Measurements from ENCODE around the gene GNL1. TPM values are rescaled to one million over a fixed set of nuclear protein-coding genes. Genes with fewer than 3 reads are reported as not detected.

Gene GNL1
- total RNA-seq, 1 donor, result 41.1 TPM

DNA sequence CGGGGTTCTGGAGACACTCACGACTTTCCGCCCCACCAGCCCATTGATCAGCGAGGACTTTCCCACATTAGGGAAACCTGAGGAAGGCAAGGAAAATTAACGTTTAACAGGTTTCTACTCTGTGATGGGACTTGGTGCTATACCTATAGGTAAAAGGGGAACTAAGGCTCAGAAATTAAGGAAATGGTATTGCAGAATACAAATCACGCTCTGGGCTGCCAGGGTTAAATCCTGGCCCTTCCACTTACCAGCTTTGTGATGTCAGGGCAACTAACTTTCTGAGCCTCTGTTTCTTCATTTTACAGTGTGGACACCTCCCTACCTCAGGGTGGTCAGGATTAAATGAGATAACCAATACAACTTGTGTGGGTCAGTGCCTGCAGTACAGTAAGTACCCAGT lies 8.8 kb downstream of the GNL1 start:
- TF ChIP-seq, protein P1, sequence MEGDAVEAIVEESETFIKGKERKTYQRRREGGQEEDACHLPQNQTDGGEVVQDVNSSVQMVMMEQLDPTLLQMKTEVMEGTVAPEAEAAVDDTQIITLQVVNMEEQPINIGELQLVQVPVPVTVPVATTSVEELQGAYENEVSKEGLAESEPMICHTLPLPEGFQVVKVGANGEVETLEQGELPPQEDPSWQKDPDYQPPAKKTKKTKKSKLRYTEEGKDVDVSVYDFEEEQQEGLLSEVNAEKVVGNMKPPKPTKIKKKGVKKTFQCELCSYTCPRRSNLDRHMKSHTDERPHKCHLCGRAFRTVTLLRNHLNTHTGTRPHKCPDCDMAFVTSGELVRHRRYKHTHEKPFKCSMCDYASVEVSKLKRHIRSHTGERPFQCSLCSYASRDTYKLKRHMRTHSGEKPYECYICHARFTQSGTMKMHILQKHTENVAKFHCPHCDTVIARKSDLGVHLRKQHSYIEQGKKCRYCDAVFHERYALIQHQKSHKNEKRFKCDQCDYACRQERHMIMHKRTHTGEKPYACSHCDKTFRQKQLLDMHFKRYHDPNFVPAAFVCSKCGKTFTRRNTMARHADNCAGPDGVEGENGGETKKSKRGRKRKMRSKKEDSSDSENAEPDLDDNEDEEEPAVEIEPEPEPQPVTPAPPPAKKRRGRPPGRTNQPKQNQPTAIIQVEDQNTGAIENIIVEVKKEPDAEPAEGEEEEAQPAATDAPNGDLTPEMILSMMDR (IDR thresholded peaks at IDR 0.05; ENCODE audit: insufficient read depth, low read length), result no peak
- no peak overlapping the region for H3K4me3 ChIP-seq (ENCODE audit: low read depth, low read length)
- no peak for DNase-seq (ENCODE audit: low read depth)

GRCh38 chr6:30544666-30545272 lies 11.5 kb downstream of the GNL1 start:
- peak; percentile 78 for DNase-seq (ENCODE audit: low read depth)
- TF ChIP-seq, protein P1 (IDR thresholded peaks at IDR 0.05; ENCODE audit: insufficient read depth, low read length), result peak; percentile 78

DNA sequence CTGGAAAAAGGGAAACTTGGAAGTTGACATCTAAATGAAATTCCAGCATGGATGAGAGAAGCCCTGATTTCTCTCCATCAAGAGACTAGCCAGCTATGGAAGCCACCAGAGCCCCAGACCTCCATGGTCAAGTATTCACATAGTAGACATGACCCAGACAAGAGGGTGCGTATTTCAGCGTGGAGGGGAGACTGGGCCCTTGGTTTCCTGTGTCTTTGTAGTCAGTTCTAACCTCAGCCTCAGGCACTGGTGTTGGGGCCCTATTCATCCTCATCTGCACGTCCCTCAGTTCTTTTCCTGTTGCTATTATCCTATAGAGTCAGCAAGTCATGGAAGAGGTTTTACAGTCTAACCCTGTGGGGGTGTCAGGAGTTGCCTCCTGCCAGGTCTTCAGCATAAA lies 12.5 kb downstream of the GNL1 start:
- TF ChIP-seq, protein P1 (IDR thresholded peaks at IDR 0.05; ENCODE audit: insufficient read depth, low read length), result no peak
- no peak overlapping the region for H3K4me3 ChIP-seq (ENCODE audit: low read depth, low read length)
- no peak for DNase-seq (ENCODE audit: low read depth)

More at GRCh38 chr6:30544666-30545272, 11.5 kb downstream of the GNL1 start:
- H3K4me3 ChIP-seq (ENCODE audit: low read depth, low read length), result no peak overlapping the region

DNA sequence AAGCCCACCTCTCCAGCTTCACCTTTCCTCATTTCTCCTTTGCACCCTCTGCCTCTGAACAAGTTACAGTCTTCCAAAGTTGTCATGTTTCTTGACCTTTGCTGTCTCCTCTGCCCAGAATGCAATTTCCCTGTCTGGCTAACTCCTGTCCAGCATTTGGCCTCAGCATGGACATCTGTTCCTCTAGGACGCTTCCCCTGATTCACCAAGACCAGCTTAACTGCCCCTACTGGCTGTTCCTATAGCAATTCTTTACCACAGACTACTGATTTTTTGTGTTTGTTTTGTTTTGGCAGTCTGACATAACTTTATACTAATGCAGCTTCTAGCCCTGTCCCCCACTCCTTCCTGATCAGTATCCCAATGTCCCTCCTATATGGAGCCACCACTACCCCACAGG lies 13.4 kb downstream of the GNL1 start:
- DNase-seq (ENCODE audit: low read depth), result no peak
- TF ChIP-seq, protein P1 (IDR thresholded peaks at IDR 0.05; ENCODE audit: insufficient read depth, low read length), result no peak
- no peak overlapping the region for H3K4me3 ChIP-seq (ENCODE audit: low read depth, low read length)

DNA sequence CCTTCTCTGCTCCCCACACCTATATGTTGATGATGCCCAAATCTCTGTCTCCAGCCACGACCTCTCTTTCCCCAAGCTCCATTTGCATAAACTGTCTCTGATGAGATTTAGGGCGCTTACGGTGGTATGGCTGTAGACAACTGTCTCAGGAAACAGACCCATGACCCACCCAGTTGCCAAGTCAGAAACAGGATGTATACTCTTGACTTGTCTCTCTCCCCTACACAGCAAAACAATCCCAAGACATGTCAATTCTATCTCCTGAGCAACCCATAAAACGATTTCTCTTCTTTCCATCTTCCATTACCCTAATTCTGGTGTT lies 13.9 kb downstream of the GNL1 start:
- no peak for DNase-seq (ENCODE audit: low read depth)
- TF ChIP-seq, protein P1 (IDR thresholded peaks at IDR 0.05; ENCODE audit: insufficient read depth, low read length), result no peak
- H3K4me3 ChIP-seq (ENCODE audit: low read depth, low read length), result no peak overlapping the region

GRCh38 chr6:30541515-30542403 lies 14.5 kb downstream of the GNL1 start:
- TF ChIP-seq, protein P1 (IDR thresholded peaks at IDR 0.05; ENCODE audit: insufficient read depth, low read length), result peak; percentile 99
- peak; percentile 91 for DNase-seq (ENCODE audit: low read depth)
- peak overlapping the region; percentile 35 for H3K4me3 ChIP-seq (ENCODE audit: low read depth, low read length)
